ENCODE results near the gene TTLL9.

Gene TTLL9

DNA sequence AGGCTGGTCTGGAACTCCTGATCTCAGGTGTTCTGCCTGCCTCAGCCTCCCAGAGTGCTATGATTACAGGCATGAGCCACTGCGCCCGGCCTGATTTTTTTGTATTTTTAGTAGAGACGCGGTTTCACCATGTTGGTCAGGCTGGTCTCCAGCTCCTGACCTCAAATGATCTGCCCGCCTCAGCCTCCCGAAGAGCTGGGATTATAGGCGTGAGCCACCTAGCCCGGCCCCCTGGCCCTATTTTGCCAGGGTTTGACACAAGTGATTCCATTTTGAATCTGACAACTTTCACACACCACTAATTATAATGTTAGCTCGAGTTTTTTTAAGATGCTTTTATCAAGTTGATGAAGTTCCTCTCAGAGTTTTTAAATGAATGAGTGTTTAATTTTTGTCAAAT lies 25.6 kb downstream of the TTLL9 start:
- H3K27me3 ChIP-seq: no peaks in the 10 kb centered on the region
- DNase-seq: no peak
- H3K36me3 ChIP-seq: no peaks in the 10 kb centered on the region
- no peak overlapping the region for H3K4me3 ChIP-seq (ENCODE audit: low read depth, low read length)
- TF ChIP-seq, protein P1, sequence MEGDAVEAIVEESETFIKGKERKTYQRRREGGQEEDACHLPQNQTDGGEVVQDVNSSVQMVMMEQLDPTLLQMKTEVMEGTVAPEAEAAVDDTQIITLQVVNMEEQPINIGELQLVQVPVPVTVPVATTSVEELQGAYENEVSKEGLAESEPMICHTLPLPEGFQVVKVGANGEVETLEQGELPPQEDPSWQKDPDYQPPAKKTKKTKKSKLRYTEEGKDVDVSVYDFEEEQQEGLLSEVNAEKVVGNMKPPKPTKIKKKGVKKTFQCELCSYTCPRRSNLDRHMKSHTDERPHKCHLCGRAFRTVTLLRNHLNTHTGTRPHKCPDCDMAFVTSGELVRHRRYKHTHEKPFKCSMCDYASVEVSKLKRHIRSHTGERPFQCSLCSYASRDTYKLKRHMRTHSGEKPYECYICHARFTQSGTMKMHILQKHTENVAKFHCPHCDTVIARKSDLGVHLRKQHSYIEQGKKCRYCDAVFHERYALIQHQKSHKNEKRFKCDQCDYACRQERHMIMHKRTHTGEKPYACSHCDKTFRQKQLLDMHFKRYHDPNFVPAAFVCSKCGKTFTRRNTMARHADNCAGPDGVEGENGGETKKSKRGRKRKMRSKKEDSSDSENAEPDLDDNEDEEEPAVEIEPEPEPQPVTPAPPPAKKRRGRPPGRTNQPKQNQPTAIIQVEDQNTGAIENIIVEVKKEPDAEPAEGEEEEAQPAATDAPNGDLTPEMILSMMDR (IDR thresholded peaks at IDR 0.05; ENCODE audit: low read depth, low read length): no peak
- H3K9me3 ChIP-seq: no peaks in the 10 kb centered on the region
- H3K4me1 ChIP-seq: no peaks in the 10 kb centered on the region

DNA sequence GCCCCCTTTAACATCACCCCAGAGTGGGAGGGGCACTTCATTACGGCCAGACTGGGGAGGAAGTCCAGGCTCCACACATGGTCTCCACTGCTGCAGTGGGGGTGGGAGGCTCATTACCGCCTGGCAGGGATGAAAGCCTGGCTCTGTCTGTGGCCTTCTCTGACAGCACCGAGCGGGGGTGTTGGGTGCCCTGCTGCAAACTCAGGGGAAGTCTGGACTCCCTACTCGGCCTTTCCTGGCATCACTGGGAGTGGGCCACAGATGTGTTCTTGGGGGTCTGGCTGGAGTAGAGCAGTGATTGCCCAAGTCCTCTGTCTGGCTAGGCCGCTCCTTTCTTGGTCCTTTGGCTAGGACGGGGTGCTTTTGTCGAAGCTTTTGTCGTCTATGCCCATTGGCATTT lies 27.1 kb downstream of the TTLL9 start:
- Histone ChIP-seq H3K36me3 (no peaks in the 10 kb centered on the region), H3K27me3 (no peaks in the 10 kb centered on the region), H3K9me3 (no peaks in the 10 kb centered on the region), H3K4me1 (no peaks in the 10 kb centered on the region), H3K4me3 (ENCODE audit: low read depth, low read length) (no peak overlapping the region)
- TF ChIP-seq, protein P1 (IDR thresholded peaks at IDR 0.05; ENCODE audit: low read depth, low read length): no peak
- DNase-seq: no peak

DNA sequence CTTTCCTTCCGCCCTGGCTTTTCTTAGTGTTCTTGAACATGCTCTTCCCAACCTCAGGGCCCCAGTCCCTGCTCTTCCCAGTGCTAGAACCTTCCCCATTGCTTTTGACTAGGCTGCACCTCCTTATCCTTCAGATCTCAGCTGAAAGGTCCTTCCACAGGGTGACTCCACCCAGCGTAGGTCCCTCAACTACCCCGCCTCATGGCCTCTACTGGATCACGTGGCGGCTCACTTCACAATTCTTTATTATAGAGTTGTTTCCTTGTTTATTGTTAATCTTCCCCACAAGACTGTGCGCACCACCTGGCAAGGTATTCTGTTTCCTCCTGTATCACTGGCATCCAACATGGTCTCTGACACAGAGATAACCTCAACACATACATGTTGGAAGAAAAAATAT lies 31.2 kb downstream of the TTLL9 start:
- TF ChIP-seq, protein P1 (IDR thresholded peaks at IDR 0.05; ENCODE audit: low read depth, low read length): no peak
- no peak for DNase-seq
- Histone ChIP-seq H3K9me3 (no peaks in the 10 kb centered on the region), H3K36me3 (no peaks in the 10 kb centered on the region), H3K4me3 (ENCODE audit: low read depth, low read length) (no peak overlapping the region), H3K4me1 (no peaks in the 10 kb centered on the region), H3K27me3 (no peaks in the 10 kb centered on the region)

DNA sequence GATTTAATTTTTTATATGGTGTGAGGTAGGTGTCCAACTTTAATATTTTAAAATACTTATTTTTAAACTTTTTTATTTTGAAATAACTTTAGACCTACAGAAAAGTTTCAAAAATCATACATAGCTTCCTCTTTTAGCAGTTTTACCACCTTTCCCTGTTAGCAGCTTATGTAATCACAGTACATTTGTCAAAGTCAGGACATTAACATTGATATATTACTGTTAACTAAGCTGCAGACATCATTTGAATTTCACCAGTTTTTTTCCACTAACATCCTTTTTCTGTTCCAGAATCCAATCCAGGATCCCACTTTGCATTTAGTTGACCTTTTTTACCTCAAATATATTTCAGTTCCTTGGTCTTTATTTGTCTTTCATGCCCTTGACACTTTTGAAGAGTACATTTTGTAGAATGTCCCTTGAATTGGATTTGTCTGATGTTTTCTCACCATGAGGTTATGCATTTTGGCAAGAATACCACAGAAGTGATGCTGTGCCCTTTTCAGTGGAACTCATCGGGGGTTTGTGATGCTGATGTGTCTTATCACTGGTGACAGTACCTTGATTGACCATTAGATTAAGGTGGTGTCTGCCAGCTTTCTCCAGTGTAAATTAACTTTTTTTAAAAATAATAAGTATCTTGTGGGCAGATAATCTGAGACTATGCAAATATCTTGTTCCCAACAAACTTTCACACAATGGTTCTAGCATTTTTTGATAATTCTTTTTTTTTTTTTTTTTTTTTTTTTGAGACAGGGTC lies 33.4 kb downstream of the TTLL9 start:
- DNase-seq: no peak
- Histone ChIP-seq H3K27me3 (no peaks in the 10 kb centered on the region), H3K36me3 (no peaks in the 10 kb centered on the region), H3K4me1 (no peaks in the 10 kb centered on the region), H3K4me3 (ENCODE audit: low read depth, low read length) (no peak overlapping the region), H3K9me3 (no peaks in the 10 kb centered on the region)
- TF ChIP-seq, protein P1 (IDR thresholded peaks at IDR 0.05; ENCODE audit: low read depth, low read length): no peak

DNA sequence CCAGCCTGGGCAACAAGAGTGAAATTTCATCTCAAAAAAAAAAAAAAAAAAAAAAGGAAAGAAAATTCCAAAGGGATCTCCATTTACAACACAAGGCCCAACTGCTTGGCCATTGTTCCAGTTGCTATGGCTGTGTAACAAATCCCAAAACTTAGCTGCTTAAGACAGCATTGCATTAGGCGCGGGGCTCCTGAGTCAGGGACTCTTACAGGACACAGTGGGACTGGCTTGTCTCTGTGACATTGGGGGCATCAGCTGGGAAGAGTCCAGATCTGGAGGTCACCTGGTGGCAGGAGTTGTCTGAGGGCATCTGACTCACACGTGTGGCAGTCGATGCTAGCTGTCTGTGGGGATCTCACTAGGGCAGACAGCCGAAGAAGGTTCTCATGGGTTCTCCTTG lies 35.6 kb downstream of the TTLL9 start:
- Histone ChIP-seq H3K27me3 (no peaks in the 10 kb centered on the region), H3K36me3 (no peaks in the 10 kb centered on the region), H3K4me3 (ENCODE audit: low read depth, low read length) (no peak overlapping the region), H3K4me1 (no peaks in the 10 kb centered on the region), H3K9me3 (no peaks in the 10 kb centered on the region)
- DNase-seq: no peak
- TF ChIP-seq, protein P1 (IDR thresholded peaks at IDR 0.05; ENCODE audit: low read depth, low read length): no peak

DNA sequence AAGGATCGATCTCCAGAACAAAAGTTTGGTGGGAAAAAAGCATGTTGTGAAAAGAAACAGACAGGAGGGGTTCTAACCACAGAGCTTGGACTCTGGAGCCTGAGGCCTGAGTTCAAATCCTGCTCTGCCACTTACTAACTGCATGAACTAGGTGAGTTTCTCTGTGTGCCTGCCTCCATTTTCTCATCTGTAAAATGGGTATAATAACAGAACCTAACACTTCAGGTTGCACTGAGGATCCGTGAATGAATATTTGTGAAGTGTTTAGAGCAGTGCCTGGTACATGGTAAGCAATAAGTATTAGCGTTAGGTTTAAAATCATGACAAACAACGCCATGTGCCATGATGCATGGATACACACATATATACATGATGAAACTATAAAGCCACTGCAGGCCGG lies 36.6 kb downstream of the TTLL9 start:
- no peaks in the 10 kb centered on the region for H3K4me1 ChIP-seq
- H3K4me3 ChIP-seq (ENCODE audit: low read depth, low read length): no peak overlapping the region
- TF ChIP-seq, protein P1 (IDR thresholded peaks at IDR 0.05; ENCODE audit: low read depth, low read length): no peak
- H3K9me3 ChIP-seq: no peaks in the 10 kb centered on the region
- H3K27me3 ChIP-seq: no peaks in the 10 kb centered on the region
- DNase-seq: no peak
- no peaks in the 10 kb centered on the region for H3K36me3 ChIP-seq

Measured in BE2C (cell line).